ENCODE measurements around the gene FAM124A. TPM values are rescaled to one million over a fixed set of nuclear protein-coding genes. Genes with fewer than 3 reads are reported as not detected.

FAM124A gene
- total RNA-seq, 1 donor from 2014 or later = 3.9 TPM

DNA sequence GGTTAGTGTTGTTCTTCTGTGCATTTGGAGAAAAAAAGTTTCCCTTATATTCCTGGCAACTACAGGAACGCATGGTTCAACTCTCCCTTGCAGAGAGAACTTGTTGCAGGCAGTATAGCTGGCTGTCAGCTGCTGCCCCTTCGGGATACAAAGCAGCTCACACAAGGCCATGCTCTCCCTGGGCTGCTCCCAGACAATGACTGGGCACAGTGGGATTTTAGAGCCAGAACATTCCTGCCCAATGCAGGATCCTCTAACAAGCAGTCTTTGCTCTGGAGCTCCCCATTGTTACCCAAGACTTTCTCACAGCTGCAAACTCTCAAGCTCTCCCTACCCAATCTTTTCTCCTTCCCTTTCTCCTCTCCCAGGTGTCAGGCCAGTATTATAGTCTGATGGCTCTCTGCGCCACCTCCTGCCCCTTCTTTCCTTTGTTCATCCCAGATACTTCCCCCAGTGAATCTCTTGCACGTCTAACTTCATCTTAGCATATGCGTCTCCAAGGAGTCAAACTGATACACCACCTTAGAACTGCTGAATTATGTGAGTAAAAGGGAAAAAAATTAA is 89.8 kb downstream of the FAM124A start:
- Histone ChIP-seq H3K4me3 (no peak overlapping the region), H3K4me1 (no peaks in the 10 kb centered on the region), H3K27me3 (no peaks in the 10 kb centered on the region), H3K9me3 (no peaks in the 10 kb centered on the region), H3K27ac (no peak overlapping the region), H3K36me3 (no peaks in the 10 kb centered on the region)
- TF ChIP-seq, protein P1, sequence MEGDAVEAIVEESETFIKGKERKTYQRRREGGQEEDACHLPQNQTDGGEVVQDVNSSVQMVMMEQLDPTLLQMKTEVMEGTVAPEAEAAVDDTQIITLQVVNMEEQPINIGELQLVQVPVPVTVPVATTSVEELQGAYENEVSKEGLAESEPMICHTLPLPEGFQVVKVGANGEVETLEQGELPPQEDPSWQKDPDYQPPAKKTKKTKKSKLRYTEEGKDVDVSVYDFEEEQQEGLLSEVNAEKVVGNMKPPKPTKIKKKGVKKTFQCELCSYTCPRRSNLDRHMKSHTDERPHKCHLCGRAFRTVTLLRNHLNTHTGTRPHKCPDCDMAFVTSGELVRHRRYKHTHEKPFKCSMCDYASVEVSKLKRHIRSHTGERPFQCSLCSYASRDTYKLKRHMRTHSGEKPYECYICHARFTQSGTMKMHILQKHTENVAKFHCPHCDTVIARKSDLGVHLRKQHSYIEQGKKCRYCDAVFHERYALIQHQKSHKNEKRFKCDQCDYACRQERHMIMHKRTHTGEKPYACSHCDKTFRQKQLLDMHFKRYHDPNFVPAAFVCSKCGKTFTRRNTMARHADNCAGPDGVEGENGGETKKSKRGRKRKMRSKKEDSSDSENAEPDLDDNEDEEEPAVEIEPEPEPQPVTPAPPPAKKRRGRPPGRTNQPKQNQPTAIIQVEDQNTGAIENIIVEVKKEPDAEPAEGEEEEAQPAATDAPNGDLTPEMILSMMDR (IDR thresholded peaks at IDR 0.05) = no peak
- ATAC-seq (no peak), DNase-seq (no peak)
- intact Hi-C loops (cut with DNase I) = no loop called here

DNA sequence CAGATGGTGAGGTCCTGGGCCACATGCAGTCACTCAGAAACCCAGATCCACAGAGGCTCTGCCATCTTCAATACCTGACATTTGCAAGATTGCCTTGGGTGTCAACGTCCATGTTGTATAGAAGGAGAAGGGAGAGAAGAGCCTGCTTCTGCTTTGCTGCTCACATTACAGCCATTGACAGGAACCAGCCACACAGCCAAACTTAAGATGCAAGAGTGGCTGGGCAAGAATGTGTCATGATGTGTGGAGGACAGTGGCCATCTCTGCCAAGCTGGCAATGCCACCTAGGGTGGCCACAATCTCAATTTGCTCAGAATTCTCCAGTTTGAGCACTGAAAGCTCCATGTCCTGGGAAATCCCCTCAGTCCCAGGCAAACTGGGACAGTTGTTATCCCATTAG is 91.4 kb downstream of the FAM124A start:
- no peaks in the 10 kb centered on the region for H3K27me3 ChIP-seq
- H3K4me1 ChIP-seq = no peaks in the 10 kb centered on the region
- no peaks in the 10 kb centered on the region for H3K36me3 ChIP-seq
- intact Hi-C loops (cut with DNase I) = no loop called here
- TF ChIP-seq, protein P1 (IDR thresholded peaks at IDR 0.05) = no peak
- no peak for ATAC-seq
- no peak for DNase-seq
- no peaks in the 10 kb centered on the region for H3K9me3 ChIP-seq
- no peak overlapping the region for H3K27ac ChIP-seq
- H3K4me3 ChIP-seq = no peak overlapping the region

DNA sequence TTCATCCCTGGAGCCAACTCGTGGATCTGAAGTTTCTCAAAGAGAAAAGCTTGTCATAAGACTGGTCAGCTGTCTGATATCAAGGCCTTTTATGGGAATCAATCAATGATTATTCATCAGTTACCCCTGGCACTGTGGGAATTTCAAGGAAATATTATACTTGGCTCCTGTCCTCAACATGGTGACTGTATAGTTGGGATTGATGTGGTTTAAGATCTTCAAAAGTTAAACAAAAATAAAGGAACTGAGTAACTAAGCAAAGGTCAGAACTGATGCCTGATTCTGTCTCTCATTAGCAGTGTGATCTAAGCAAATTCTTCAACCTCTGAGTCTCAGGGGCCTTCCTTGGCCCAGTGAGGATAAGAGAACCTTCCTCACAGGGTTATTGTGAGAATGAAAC is 95.1 kb downstream of the FAM124A start:
- no peaks in the 10 kb centered on the region for H3K27me3 ChIP-seq
- no peak overlapping the region for H3K27ac ChIP-seq
- no peaks in the 10 kb centered on the region for H3K4me1 ChIP-seq
- H3K4me3 ChIP-seq = no peak overlapping the region
- H3K36me3 ChIP-seq = no peaks in the 10 kb centered on the region
- DNase-seq = no peak
- TF ChIP-seq, protein P1 (IDR thresholded peaks at IDR 0.05) = no peak
- intact Hi-C loops (cut with DNase I) = no loop called here
- ATAC-seq = no peak
- no peaks in the 10 kb centered on the region for H3K9me3 ChIP-seq

DNA sequence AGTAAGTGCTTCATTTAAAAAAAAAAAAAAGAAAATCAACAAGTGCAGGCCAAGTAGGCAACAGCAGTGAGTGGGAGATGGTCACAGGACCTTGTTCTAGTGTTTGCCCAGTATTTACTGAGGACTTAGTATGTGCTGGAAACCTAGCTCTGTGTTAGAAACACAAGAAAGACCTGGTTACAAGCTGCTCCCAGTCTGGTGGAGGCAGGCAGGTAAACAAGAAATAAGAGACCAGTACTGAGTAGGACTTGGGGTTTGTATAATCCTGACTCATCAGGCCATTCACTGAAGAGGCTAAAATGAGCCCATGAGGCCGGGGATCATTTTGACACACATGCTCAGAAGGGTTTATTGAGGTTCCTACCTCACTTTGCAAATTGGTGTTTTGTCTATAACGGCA is 95.8 kb downstream of the FAM124A start:
- no peaks in the 10 kb centered on the region for H3K4me1 ChIP-seq
- intact Hi-C loops (cut with DNase I) = no loop called here
- no peak overlapping the region for H3K4me3 ChIP-seq
- no peaks in the 10 kb centered on the region for H3K27me3 ChIP-seq
- ATAC-seq (no peak), DNase-seq (no peak)
- no peak overlapping the region for H3K27ac ChIP-seq
- no peaks in the 10 kb centered on the region for H3K9me3 ChIP-seq
- TF ChIP-seq, protein P1 (IDR thresholded peaks at IDR 0.05) = no peak
- no peaks in the 10 kb centered on the region for H3K36me3 ChIP-seq

DNA sequence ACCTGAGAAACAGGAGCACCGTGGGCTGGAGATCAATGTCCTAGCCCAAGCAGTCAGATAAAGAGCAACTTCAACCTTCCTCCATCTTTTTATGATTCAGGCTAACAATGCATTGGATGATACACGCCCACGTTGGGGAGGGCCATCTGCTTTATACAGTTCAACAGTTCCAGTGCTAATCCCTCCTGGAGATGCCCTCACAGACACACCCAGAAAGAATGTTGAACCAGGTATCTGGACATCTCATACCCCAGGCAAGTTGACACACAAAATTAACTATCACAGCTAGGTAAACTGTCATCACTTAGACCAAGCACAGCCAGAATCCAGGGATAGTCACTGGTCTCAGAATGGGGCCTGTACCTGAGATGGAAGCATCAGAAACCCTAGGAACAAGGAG is 96.7 kb downstream of the FAM124A start:
- Histone ChIP-seq H3K9me3 (no peaks in the 10 kb centered on the region), H3K27ac (no peak overlapping the region), H3K36me3 (no peaks in the 10 kb centered on the region), H3K4me3 (no peak overlapping the region), H3K27me3 (no peaks in the 10 kb centered on the region), H3K4me1 (no peaks in the 10 kb centered on the region)
- no peak for DNase-seq
- TF ChIP-seq, protein P1 (IDR thresholded peaks at IDR 0.05) = no peak
- no peak for ATAC-seq
- intact Hi-C loops (cut with DNase I) = no loop called here

DNA sequence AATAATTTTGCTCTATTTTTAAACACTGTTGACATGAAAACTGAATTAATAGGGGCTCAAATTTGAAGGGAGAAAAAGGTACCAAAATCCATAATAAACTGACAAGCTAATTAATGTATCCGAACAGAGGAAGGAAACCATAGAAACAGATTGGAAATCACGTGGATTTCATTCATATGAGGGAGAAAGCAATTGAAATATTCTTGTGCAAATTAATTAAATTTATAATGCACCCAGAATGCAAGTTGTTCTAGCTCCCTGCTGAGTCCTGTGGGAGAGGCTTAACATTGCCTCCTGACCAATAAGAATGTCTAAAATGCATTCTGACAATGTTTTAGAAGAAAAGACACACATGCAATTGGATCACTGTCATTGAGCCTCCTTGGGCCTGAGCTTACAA is 99.6 kb downstream of the FAM124A start:
- TF ChIP-seq, protein P1 (IDR thresholded peaks at IDR 0.05) = no peak
- no peaks in the 10 kb centered on the region for H3K9me3 ChIP-seq
- no peak for ATAC-seq
- intact Hi-C loops (cut with DNase I) = no loop called here
- H3K27me3 ChIP-seq = no peaks in the 10 kb centered on the region
- no peaks in the 10 kb centered on the region for H3K4me1 ChIP-seq
- no peaks in the 10 kb centered on the region for H3K36me3 ChIP-seq
- H3K4me3 ChIP-seq = no peak overlapping the region
- H3K27ac ChIP-seq = no peak overlapping the region
- DNase-seq = no peak

Measured in upper lobe of right lung (tissue), 1 donor.